CD8-positive, alpha-beta memory T cell (primary cell): ENCODE results near the gene POLR3F. TPM values are rescaled to one million over a fixed set of nuclear protein-coding genes. Genes with fewer than 3 reads are reported as not detected.

Experiments used
- CTCF ChIA-PET: fragments of 350-600 bp; sonication (Branson Sonifier 250); formaldehyde crosslinking; loops from one replicate; lab custom pipeline; 2021; ENCODE audit warnings: antibody characterized with exemption; lab: Charles Lee
- POLR2A ChIA-PET: fragments of 350-600 bp; sonication (Branson Sonifier 250); formaldehyde crosslinking; loops from one replicate; lab custom pipeline; 2021; ENCODE audit warnings: antibody characterized with exemption; lab: Charles Lee
- DNase-seq, 5 donors: peaks; one replicate each; pipeline versions ENCODE4 v3.0.0 to v3.0.0-alpha.2; 2020 to 2022; ENCODE audit warnings: mixed read lengths in 1 of 5
- H3K27ac ChIP-seq: one replicate; pipeline ENCODE4 v1.7.0; 2013; ENCODE audit warnings: low read depth, mild to moderate bottlenecking, low read length, moderate library complexity
- H3K27me3 ChIP-seq: 2 replicates; pipeline ENCODE4 v1.7.0; 2013; ENCODE audit warnings: low read length, mild to moderate bottlenecking; ENCODE audit not compliant: insufficient read depth, poor library complexity, severe bottlenecking
- H3K36me3 ChIP-seq: 2 replicates; pipeline ENCODE4 v1.7.0; 2013; ENCODE audit warnings: mild to moderate bottlenecking, low read length, moderate library complexity; ENCODE audit not compliant: insufficient read depth
- H3K4me1 ChIP-seq: 2 replicates; pipeline ENCODE4 v1.7.0; 2013; ENCODE audit warnings: mild to moderate bottlenecking, low read length, moderate library complexity; ENCODE audit not compliant: insufficient read depth
- H3K4me3 ChIP-seq: 2 replicates; pipeline ENCODE4 v1.7.0; 2013; ENCODE audit warnings: mild to moderate bottlenecking, low read length
- H3K9me3 ChIP-seq: 2 replicates; pipeline ENCODE4 v1.7.0; 2013; ENCODE audit warnings: mild to moderate bottlenecking, low read length
- H3K27ac Mint-ChIP-seq, 8 donors: one replicate each; pipeline ENCODE4 v1.8.0; 2020 to 2021; ENCODE audit warnings: mixed read lengths in 8 of 8, mild to moderate bottlenecking in 6 of 8, inconsistent platforms in 3 of 8, moderate library complexity in 3 of 8
- H3K27me3 Mint-ChIP-seq, 2 donors: one replicate each; pipeline ENCODE4 v1.8.0; 2020 to 2021; ENCODE audit warnings: mixed read lengths in 2 of 2, mild to moderate bottlenecking in 1 of 2, moderate library complexity in 1 of 2
- H3K36me3 Mint-ChIP-seq, 3 donors: one replicate each; pipeline ENCODE4 v1.8.0; 2020 to 2021; ENCODE audit warnings: mixed read lengths in 3 of 3, inconsistent platforms in 1 of 3, mild to moderate bottlenecking in 1 of 3
- H3K4me1 Mint-ChIP-seq, 3 donors: one replicate each; pipeline ENCODE4 v1.8.0; 2020 to 2021; ENCODE audit warnings: mixed read lengths in 3 of 3, inconsistent platforms in 1 of 3, mild to moderate bottlenecking in 1 of 3
- H3K4me3 Mint-ChIP-seq, 7 donors: one replicate each; pipeline ENCODE4 v1.8.0; 2020 to 2021; ENCODE audit warnings: mixed read lengths in 7 of 7, mild to moderate bottlenecking in 6 of 7, moderate library complexity in 4 of 7, inconsistent platforms in 2 of 7
- H3K9me3 Mint-ChIP-seq, 5 donors: one replicate each; pipeline ENCODE4 v1.8.0; 2020 to 2022; ENCODE audit warnings: mixed read lengths in 5 of 5, mild to moderate bottlenecking in 3 of 5, moderate library complexity in 2 of 5, inconsistent platforms in 1 of 5
- polyA plus RNA-seq: library from polyadenylated mRNA; unstranded; fragments of 300-500 nt; fragmentation: Illumina TruSeq; gene quantifications from one replicate; pipeline ENCODE4 v1.2.3, GENCODE V29; 2021
- total RNA-seq, 2 experiments: library from RNA; stranded (reverse); gene quantifications; one replicate each; pipeline ENCODE4 v1.2.3, GENCODE V29; 2021

POLR3F gene, protein sequence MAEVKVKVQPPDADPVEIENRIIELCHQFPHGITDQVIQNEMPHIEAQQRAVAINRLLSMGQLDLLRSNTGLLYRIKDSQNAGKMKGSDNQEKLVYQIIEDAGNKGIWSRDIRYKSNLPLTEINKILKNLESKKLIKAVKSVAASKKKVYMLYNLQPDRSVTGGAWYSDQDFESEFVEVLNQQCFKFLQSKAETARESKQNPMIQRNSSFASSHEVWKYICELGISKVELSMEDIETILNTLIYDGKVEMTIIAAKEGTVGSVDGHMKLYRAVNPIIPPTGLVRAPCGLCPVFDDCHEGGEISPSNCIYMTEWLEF
- total RNA-seq (10 to 100 TPM; 17.3 to 18.0 TPM), polyA plus RNA-seq (8.2 TPM)

- Mint-ChIP-seq H3K27me3 (peaks cover 0 to 3% of the 10 kb centered on the region in 2 donors), H3K9me3 (no peaks in the 10 kb centered on the region), H3K4me3 (peak within 1 kb of the TSS; percentile 87 to 97 (median 96)), H3K27ac (peak within 1 kb of the TSS; percentile 95 to 98 (median 98)), H3K4me1 (peaks cover 28 to 46% (median 38%) of the 10 kb centered on the region in 3 donors), H3K36me3 (peaks cover 0 to 39% (median 0%) of the 10 kb centered on the region in 3 donors)
- DNase-seq = peak; percentile 87 to 94 (median 91)
- CTCF ChIA-PET = interaction anchor here (1.0 to 1.8 kb wide), 2 partner anchors 8 to 41 kb away, joined by 3 to 9 read pairs; partner anchors contain the start of gene SEC23B
- Histone ChIP-seq H3K27ac (peak within 1 kb of the TSS; percentile 79), H3K27me3 (no peaks in the 10 kb centered on the region), H3K36me3 (peaks cover 8% of the 10 kb centered on the region), H3K4me1 (peaks cover 11% of the 10 kb centered on the region), H3K4me3 (peak within 1 kb of the TSS; percentile 91), H3K9me3 (no peaks in the 10 kb centered on the region)
- POLR2A ChIA-PET = interaction anchor here (0.7 to 2.9 kb wide), 7 partner anchors 30 to 1585 kb away, joined by 3 to 53 read pairs (median 5); partner anchors contain the start of genes CFAP61, CRNKL1, RBBP9 and SEC23B
Measured at GRCh38 chr20:18466894-18467730, at the start of gene POLR3F, which contains the start of gene DZANK1. TSS of gene POLR3F (plus strand) at chr20:18467390. CDS start at chr20:18467507, 117 bp downstream. TSS of gene DZANK1 (minus strand) at chr20:18467030. CDS start at chr20:18465358, 1,672 bp downstream.

DNA sequence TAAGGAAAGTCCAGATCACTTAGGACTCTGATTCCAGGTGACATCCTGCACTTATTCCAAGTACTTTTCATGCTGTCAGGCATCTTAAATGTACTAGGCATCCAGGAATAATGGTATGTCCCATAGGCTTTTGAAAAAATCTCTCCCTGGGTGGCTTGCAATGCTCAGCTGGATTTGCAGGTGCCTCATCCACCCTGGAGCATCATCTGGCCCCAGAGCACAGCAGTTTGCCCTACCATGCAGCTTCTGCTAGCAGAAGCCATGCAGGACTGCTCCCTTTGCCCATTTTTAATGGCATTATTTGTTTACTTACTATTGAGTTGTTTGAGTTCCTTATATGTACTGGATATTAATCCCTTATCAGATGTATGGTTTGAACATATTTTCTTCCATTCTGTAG is 45.6 kb upstream of the POLR3F start:
- H3K27ac ChIP-seq = no peak overlapping the region
- Mint-ChIP-seq H3K27me3 (no peaks in the 10 kb centered on the region), H3K36me3 (peaks cover 0 to 3% (median 1%) of the 10 kb centered on the region in 3 donors), H3K4me1 (no peaks in the 10 kb centered on the region), H3K27ac (no peak overlapping the region), H3K4me3 (no peak overlapping the region), H3K9me3 (no peaks in the 10 kb centered on the region)
- no peaks in the 10 kb centered on the region for H3K36me3 ChIP-seq
- no peak for DNase-seq
- H3K27me3 ChIP-seq = no peaks in the 10 kb centered on the region
- no peak overlapping the region for H3K4me3 ChIP-seq
- POLR2A ChIA-PET = no interaction called here
- CTCF ChIA-PET = no interaction called here
- no peaks in the 10 kb centered on the region for H3K4me1 ChIP-seq
- no peaks in the 10 kb centered on the region for H3K9me3 ChIP-seq

- H3K9me3 ChIP-seq = no peaks in the 10 kb centered on the region
- Mint-ChIP-seq H3K9me3 (no peaks in the 10 kb centered on the region), H3K27ac (no peak overlapping the region), H3K27me3 (no peaks in the 10 kb centered on the region), H3K4me3 (no peak overlapping the region), H3K4me1 (no peaks in the 10 kb centered on the region), H3K36me3 (peaks cover 0 to 6% (median 3%) of the 10 kb centered on the region in 3 donors)
- no peaks in the 10 kb centered on the region for H3K4me1 ChIP-seq
- no peaks in the 10 kb centered on the region for H3K36me3 ChIP-seq
- H3K27ac ChIP-seq = no peak overlapping the region
- DNase-seq = no peak
- ChIA-PET CTCF (no interaction called here), POLR2A (no interaction called here)
- no peak overlapping the region for H3K4me3 ChIP-seq
- H3K27me3 ChIP-seq = no peaks in the 10 kb centered on the region
Measured at GRCh38 chr20:18427214-18427613, 40.0 kb upstream of the POLR3F start.

DNA sequence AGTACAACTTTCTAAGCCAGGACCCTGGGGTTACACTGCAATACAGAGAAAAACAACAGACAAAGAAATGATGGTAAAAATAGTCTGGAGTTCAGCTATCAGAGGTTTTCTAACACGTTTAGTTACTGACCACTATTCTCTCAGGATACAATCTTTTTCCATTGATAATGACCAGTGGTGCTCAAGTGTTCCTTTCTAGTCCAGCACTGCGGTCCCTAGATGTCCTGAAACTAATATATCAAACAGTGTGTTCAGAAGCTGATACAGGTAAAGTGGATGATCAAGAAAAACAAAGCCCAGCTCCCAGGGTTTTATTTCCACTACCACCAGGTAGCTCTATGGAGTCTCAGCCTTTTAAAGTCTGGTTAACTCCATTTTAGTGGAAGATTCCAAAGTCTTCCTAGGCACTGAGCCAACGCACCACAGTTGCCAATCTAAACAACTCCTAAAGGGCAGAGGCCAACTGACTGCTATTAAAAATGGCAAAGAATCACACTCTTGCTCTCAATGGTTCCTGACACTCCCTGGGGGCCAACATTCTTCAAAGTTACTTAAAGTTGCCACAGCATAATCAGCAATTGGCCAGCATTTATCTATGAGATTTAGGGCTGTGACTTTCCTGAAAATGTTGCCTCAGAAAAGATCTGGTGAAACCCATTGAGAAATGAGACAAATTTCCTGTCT is 38.6 kb upstream of the POLR3F start:
- no peaks in the 10 kb centered on the region for H3K9me3 ChIP-seq
- POLR2A ChIA-PET = no interaction called here
- H3K4me1 ChIP-seq = no peaks in the 10 kb centered on the region
- Mint-ChIP-seq H3K4me1 (no peaks in the 10 kb centered on the region), H3K4me3 (no peak overlapping the region), H3K27me3 (no peaks in the 10 kb centered on the region), H3K27ac (no peak overlapping the region), H3K36me3 (peaks cover 0 to 10% (median 5%) of the 10 kb centered on the region in 3 donors), H3K9me3 (no peaks in the 10 kb centered on the region)
- H3K27ac ChIP-seq = no peak overlapping the region
- H3K36me3 ChIP-seq = no peaks in the 10 kb centered on the region
- no peak for DNase-seq
- H3K27me3 ChIP-seq = no peaks in the 10 kb centered on the region
- H3K4me3 ChIP-seq = no peak overlapping the region
- CTCF ChIA-PET = no interaction called here

DNA sequence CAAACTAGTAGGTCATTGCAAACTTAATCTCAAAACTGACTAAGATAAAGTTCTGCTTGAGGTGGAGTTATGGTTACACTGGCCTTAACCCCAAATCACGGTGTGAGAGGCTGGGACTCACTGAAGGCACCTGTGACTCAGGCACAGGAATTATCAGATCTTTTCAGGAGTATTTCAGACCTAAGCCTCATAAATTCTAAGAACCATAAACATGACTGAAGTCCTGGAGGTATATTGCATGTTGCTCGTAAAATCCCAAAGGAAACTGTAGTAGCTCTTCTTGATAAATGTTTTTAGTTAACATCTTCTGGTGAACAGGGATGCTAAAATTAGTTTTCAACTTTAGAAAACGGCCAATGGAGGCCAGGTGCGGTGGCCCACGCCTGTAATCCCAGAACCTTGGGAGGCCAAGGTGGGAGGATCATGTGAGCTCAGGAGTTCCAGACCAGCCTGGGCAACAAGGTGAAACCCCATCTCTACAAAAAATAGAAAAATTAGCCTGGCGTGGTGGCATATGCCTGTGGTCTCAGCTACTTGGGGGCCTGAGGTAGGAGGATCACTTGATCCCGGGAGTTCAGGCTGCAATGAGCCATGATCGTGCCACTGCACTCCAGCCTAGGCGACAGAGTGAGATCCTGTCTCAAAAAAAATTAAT is 36.9 kb upstream of the POLR3F start:
- CTCF ChIA-PET = no interaction called here
- H3K4me1 ChIP-seq = no peaks in the 10 kb centered on the region
- H3K27ac ChIP-seq = no peak overlapping the region
- H3K9me3 ChIP-seq = no peaks in the 10 kb centered on the region
- no peaks in the 10 kb centered on the region for H3K27me3 ChIP-seq
- no peak for DNase-seq
- Mint-ChIP-seq H3K27me3 (no peaks in the 10 kb centered on the region), H3K4me1 (no peaks in the 10 kb centered on the region), H3K36me3 (peaks cover 0 to 13% (median 3%) of the 10 kb centered on the region in 3 donors), H3K4me3 (no peak overlapping the region), H3K9me3 (no peaks in the 10 kb centered on the region), H3K27ac (peak overlapping the region in 1 of 8 donors; percentile 78)
- no peak overlapping the region for H3K4me3 ChIP-seq
- H3K36me3 ChIP-seq = no peaks in the 10 kb centered on the region
- POLR2A ChIA-PET = no interaction called here

DNA sequence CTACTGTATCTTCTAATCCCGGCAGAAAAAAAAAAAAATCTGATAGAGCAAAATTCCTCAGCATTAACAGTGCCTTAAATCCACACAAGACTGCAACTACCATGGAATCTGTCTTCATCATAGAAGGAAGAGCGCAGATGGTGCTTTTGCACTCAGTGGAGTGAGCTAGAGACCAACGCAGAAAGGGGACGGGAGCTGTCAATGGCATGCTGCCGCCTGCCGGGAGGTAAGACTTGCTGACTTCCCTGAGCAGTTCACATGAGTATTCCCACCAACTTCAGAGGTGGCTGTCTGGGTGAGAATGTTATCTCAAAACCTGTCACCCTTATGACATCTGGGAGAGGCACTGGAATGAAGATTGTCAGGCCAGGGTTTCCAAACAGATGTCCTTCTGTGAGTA is 36.0 kb upstream of the POLR3F start:
- Histone ChIP-seq H3K4me1 (no peaks in the 10 kb centered on the region), H3K27ac (no peak overlapping the region), H3K27me3 (no peaks in the 10 kb centered on the region), H3K9me3 (no peaks in the 10 kb centered on the region), H3K36me3 (no peaks in the 10 kb centered on the region), H3K4me3 (no peak overlapping the region)
- no peaks in the 10 kb centered on the region for H3K4me1 Mint-ChIP-seq
- H3K9me3 Mint-ChIP-seq = no peaks in the 10 kb centered on the region
- H3K36me3 Mint-ChIP-seq = peaks cover 0 to 13% (median 2%) of the 10 kb centered on the region in 3 donors
- no peak overlapping the region for H3K4me3 Mint-ChIP-seq
- peak overlapping the region in 1 of 8 donors; percentile 37 for H3K27ac Mint-ChIP-seq
- CTCF ChIA-PET = no interaction called here
- POLR2A ChIA-PET = no interaction called here
- DNase-seq = no peak
- H3K27me3 Mint-ChIP-seq = no peaks in the 10 kb centered on the region

DNA sequence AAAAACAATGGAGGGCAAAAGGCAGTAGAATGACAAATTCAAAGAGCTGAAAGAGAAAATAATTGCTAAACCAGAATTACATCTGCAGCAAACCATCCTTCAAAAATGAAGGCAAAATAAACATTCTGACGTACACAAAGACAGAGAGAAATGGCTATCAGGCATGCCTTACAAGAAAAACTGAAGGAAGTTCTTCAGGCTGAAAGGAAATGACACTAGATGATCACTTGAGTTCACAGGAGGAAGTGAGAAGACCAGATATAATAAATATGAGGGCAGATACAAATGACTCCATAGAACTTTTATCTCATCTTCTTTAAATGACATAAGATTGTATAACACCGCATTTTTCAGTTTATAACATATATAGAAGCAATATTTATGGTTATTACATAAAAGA is 30.3 kb upstream of the POLR3F start:
- H3K27me3 ChIP-seq = no peaks in the 10 kb centered on the region
- H3K9me3 Mint-ChIP-seq = no peaks in the 10 kb centered on the region
- no peak overlapping the region for H3K4me3 Mint-ChIP-seq
- H3K27ac ChIP-seq = no peak overlapping the region
- H3K4me1 ChIP-seq = no peaks in the 10 kb centered on the region
- H3K9me3 ChIP-seq = no peaks in the 10 kb centered on the region
- H3K36me3 ChIP-seq = no peaks in the 10 kb centered on the region
- no peak for DNase-seq
- no peak overlapping the region for H3K4me3 ChIP-seq
- POLR2A ChIA-PET = no interaction called here
- H3K4me1 Mint-ChIP-seq = no peaks in the 10 kb centered on the region
- CTCF ChIA-PET = no interaction called here
- no peak overlapping the region for H3K27ac Mint-ChIP-seq
- H3K27me3 Mint-ChIP-seq = no peaks in the 10 kb centered on the region
- peaks cover 0 to 7% (median 2%) of the 10 kb centered on the region in 3 donors for H3K36me3 Mint-ChIP-seq
